Duodenal mucosa (tissue), 2 donors: Measurements from ENCODE around the gene SYT14.
"Not testable (repeated sequence)": the region's sequence is repeated elsewhere in the genome, so short reads cannot be mapped to it uniquely, and the experiment has no call there.

Experiments used
- H3K27ac ChIP-seq: one replicate; pipeline ENCODE4 v1.7.0; 2013; ENCODE audit warnings: low read depth, low read length
- H3K27me3 ChIP-seq, 2 donors: one replicate each; pipeline ENCODE4 v1.7.0; 2013; ENCODE audit warnings: low read length in 2 of 2, control low read depth in 1 of 2; ENCODE audit not compliant: insufficient read depth in 2 of 2, control insufficient read depth in 1 of 2
- H3K36me3 ChIP-seq, 2 donors: one replicate each; pipeline ENCODE4 v1.7.0; 2013; ENCODE audit warnings: low read length in 2 of 2, control low read depth in 1 of 2; ENCODE audit not compliant: insufficient read depth in 2 of 2, control insufficient read depth in 1 of 2
- H3K4me1 ChIP-seq, 2 donors: one replicate each; pipeline ENCODE4 v1.7.0; 2013; ENCODE audit warnings: low read length in 2 of 2, control low read depth in 1 of 2; ENCODE audit not compliant: insufficient read depth in 2 of 2, control insufficient read depth in 1 of 2
- H3K4me3 ChIP-seq, 2 donors: one replicate each; pipeline ENCODE4 v1.7.0; 2013; ENCODE audit warnings: low read length in 2 of 2, low read depth in 1 of 2
- H3K9ac ChIP-seq, 2 donors: one replicate each; pipeline ENCODE4 v1.7.0; 2013; ENCODE audit warnings: low read length in 2 of 2, low read depth in 1 of 2
- H3K9me3 ChIP-seq, 2 donors: one replicate each; pipeline ENCODE4 v1.7.0; 2013; ENCODE audit warnings: low read length in 2 of 2, control low read depth in 1 of 2; ENCODE audit not compliant: control insufficient read depth in 1 of 2

SYT14 gene

DNA sequence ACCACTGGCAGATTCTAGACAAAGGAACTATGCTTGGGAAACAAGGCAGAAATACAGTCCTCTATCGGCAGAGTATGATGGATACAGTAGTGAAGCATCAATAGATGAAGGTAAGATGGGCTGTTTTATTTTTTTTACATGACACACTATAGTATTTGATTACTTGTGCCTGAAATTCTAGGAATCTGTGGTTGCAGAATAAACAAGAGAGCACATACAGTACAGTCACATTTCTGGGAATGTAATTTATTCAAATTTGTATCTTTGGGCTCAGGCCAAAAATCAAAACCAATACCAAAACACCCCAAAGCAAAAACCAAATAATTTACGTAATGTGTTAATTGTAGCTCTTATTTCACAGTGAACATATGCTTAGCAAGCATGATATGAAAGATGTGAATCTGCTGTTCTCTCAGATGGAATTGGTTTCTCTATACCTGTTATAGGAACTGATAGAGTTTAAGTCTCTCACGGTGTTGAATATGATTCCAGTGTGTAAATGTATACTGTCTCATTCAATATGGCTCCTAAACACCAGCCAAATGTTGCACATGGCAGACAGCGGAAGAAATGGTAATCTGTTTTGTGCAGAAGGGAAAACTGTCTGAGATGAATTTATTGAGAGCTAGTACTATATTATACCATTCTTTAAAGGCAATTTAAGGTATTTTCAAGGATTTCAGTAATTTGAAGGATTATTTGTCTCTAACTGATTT lies 83.3 kb downstream of the SYT14 start:
- Histone ChIP-seq H3K9me3 (no peaks in the 10 kb centered on the region), H3K4me1 (no peaks in the 10 kb centered on the region), H3K36me3 (no peaks in the 10 kb centered on the region), H3K4me3 (no peak overlapping the region), H3K27ac (no peak overlapping the region), H3K9ac (no peak overlapping the region), H3K27me3 (no peaks in the 10 kb centered on the region)

- Histone ChIP-seq H3K9ac (no peak overlapping the region), H3K27me3 (no peaks in the 10 kb centered on the region), H3K4me1 (no peaks in the 10 kb centered on the region), H3K9me3 (no peaks in the 10 kb centered on the region), H3K27ac (no peak overlapping the region), H3K4me3 (no peak overlapping the region), H3K36me3 (no peaks in the 10 kb centered on the region)
These were observed 84.0 kb downstream of the SYT14 start for GRCh38 chr1:210022044-210022443.

DNA sequence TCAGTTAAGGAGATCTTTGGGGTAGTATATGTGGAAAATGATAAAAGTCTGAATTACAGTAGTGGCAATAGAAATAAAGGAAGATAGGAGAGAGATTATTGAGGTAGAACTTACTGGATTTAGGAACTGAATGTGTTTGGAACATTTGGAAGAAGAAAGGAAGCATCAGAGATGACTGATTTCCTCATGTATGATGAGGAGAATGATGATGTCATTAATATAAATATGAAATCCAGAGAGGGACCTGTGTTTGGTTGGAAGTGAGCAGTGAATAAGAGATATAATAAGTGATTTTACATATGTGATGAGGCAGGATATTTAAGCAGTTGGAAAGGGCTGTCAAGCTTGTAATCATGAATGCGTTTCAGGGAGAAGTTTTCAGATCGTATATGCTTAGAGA lies 86.3 kb downstream of the SYT14 start:
- H3K36me3 ChIP-seq: no peaks in the 10 kb centered on the region

GRCh38 chr1:210024996-210025395 lies 87.0 kb downstream of the SYT14 start:
- no peak overlapping the region for H3K4me3 ChIP-seq
- H3K9ac ChIP-seq: no peak overlapping the region
- no peak overlapping the region for H3K27ac ChIP-seq
- no peaks in the 10 kb centered on the region for H3K36me3 ChIP-seq
- H3K9me3 ChIP-seq: no peaks in the 10 kb centered on the region
- no peaks in the 10 kb centered on the region for H3K27me3 ChIP-seq
- no peaks in the 10 kb centered on the region for H3K4me1 ChIP-seq

More for the DNA sequence above, 86.3 kb downstream of the SYT14 start:
- H3K4me3 ChIP-seq: no peak overlapping the region
- no peak overlapping the region for H3K9ac ChIP-seq
- no peak overlapping the region for H3K27ac ChIP-seq
- H3K9me3 ChIP-seq: no peaks in the 10 kb centered on the region
- H3K27me3 ChIP-seq: no peaks in the 10 kb centered on the region
- no peaks in the 10 kb centered on the region for H3K4me1 ChIP-seq

- Histone ChIP-seq H3K9ac (no peak overlapping the region), H3K27me3 (no peaks in the 10 kb centered on the region), H3K27ac (no peak overlapping the region), H3K4me1 (no peaks in the 10 kb centered on the region), H3K4me3 (no peak overlapping the region), H3K36me3 (no peaks in the 10 kb centered on the region), H3K9me3 (no peaks in the 10 kb centered on the region)
These were observed 87.9 kb downstream of the SYT14 start for GRCh38 chr1:210025870-210026269.

GRCh38 chr1:210027994-210028393 lies 90.0 kb downstream of the SYT14 start:
- no peaks in the 10 kb centered on the region for H3K9me3 ChIP-seq
- no peak overlapping the region for H3K9ac ChIP-seq
- no peaks in the 10 kb centered on the region for H3K27me3 ChIP-seq
- no peaks in the 10 kb centered on the region for H3K4me1 ChIP-seq
- H3K27ac ChIP-seq: no peak overlapping the region
- no peaks in the 10 kb centered on the region for H3K36me3 ChIP-seq
- no peak overlapping the region for H3K4me3 ChIP-seq

GRCh38 chr1:210031473-210031872 lies 93.5 kb downstream of the SYT14 start:
- no peak overlapping the region for H3K4me3 ChIP-seq

GRCh38 chr1:210043058-210043457 lies 105.0 kb downstream of the SYT14 start:
- Histone ChIP-seq H3K27ac (no peak overlapping the region), H3K4me3 (no peak overlapping the region), H3K27me3 (no peaks in the 10 kb centered on the region), H3K9ac (no peak overlapping the region), H3K9me3 (no peaks in the 10 kb centered on the region), H3K4me1 (no peaks in the 10 kb centered on the region), H3K36me3 (no peaks in the 10 kb centered on the region)

More at GRCh38 chr1:210031473-210031872, 93.5 kb downstream of the SYT14 start:
- no peaks in the 10 kb centered on the region for H3K36me3 ChIP-seq
- H3K4me1 ChIP-seq: no peaks in the 10 kb centered on the region
- no peak overlapping the region for H3K9ac ChIP-seq
- H3K27ac ChIP-seq: no peak overlapping the region
- H3K9me3 ChIP-seq: no peaks in the 10 kb centered on the region
- H3K27me3 ChIP-seq: no peaks in the 10 kb centered on the region

DNA sequence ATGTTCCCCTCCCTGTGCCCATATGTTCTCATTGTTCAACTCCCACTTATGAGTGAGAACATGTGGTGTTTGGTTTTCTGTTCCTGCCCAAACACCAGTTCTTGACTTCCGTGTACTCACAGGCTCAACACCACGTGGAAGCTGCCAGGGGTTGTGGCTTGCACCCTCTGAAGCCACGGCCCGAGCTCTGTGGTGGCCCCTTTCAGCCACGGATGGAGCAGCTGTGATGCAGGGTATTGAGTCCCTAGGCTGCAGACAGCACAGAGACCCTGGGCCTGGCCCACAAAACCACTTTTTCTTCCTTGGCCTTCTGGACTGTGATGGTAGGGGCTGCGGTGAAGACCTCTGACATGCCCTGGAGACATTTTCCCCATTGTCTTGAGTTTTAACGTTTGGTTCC lies 111.6 kb downstream of the SYT14 start:
- Histone ChIP-seq H3K4me1 (no peaks in the 10 kb centered on the region), H3K4me3 (no peak overlapping the region), H3K36me3 (no peaks in the 10 kb centered on the region), H3K27ac (no peak overlapping the region), H3K9ac (no peak overlapping the region), H3K9me3 (no peaks in the 10 kb centered on the region), H3K27me3 (no peaks in the 10 kb centered on the region)

- not testable (repeated sequence) for H3K9me3 ChIP-seq, H3K27ac ChIP-seq, H3K4me1 ChIP-seq, H3K4me3 ChIP-seq, H3K27me3 ChIP-seq, H3K9ac ChIP-seq, H3K36me3 ChIP-seq
These were observed 112.5 kb downstream of the SYT14 start for GRCh38 chr1:210050491-210050890.

GRCh38 chr1:210053126-210053525 lies 115.1 kb downstream of the SYT14 start:
- Histone ChIP-seq H3K9ac (no peak overlapping the region), H3K4me3 (no peak overlapping the region), H3K27ac (no peak overlapping the region), H3K9me3 (no peaks in the 10 kb centered on the region), H3K36me3 (no peaks in the 10 kb centered on the region), H3K4me1 (no peaks in the 10 kb centered on the region), H3K27me3 (no peaks in the 10 kb centered on the region)
